ENCODE results near the gene CCDC71. TPM values are rescaled to one million over a fixed set of nuclear protein-coding genes. Genes with fewer than 3 reads are reported as not detected.

Gene CCDC71
- polyA plus RNA-seq, 1 donor: 16.0 TPM

DNA sequence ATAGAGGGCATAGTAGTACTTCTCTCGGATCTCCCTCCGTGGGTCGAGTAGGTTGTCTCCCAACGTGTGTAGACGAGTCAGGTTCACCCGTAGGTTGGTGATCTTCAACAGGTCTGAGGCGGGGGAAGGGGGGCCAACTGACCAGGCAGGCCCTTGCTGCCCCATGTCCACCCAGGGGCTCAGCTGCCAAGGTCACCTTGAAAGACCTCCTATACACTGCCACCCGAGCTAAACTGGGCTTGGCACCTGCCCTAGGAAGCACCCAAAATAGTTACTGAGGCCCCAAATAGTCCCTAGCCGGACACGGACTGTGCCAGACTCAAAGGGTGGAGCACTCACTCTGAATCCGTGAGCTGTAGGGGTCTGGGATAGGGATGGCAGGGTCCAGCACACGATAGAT lies 35.1 kb downstream of the CCDC71 start:
- DNase-seq: no peak

DNA sequence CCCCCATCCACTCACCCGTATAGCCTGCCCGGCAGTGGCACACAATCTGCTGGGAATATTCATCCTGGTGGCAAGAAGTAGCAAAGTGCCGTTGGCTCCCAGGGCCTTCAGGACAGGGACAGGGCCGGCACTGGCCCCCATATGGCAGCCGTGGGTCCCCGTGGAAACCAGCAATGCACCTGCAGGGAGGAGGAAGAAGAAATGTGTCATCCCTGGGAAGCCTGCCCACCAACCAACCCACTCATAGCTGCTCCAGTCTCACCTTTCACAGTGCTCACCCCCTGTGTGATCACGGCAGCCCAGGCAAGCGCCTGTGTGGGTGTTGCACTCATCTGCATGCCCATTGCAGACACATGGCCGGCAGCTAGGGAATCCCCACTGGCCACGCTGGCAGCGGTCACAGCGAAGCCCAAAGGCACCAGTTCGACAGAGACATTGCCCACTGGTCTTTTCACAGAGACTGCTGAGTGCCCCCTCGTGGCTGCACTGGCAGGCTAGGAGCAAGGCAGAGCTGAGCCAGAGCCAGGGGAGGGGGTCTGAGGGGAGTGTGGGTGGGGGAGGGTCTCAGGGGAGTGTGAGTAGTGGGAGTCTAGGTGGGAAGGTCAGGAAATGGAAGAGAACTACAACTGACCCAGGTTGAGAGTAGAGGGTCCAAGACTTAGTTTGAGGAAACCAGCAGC lies 41.0 kb downstream of the CCDC71 start:
- no peak for DNase-seq

- DNase-seq: no peak
Observed at GRCh38 chr3:49124203-49124602, 41.9 kb downstream of the CCDC71 start.

DNA sequence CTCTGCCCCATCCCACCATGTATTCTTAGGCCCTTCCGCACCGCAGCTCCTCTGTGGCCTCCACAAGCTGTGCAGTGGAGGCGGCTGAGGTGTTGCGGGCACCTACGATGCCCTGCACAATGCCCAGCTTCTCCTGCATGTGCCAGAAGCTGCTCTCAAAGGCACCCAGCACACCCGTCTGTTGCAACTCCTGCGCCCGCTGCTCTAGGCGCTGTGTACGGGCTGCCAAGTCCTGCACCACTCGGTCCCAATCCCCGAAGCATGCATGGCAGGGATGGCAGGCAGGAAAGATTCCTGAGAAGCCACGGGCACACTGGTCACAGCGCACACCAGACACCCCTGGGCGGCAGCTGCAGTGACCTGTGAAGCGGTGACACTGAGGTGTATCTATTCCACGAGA lies 42.4 kb downstream of the CCDC71 start:
- no peak for DNase-seq

GRCh38 chr3:49122886-49123545 lies 43.1 kb downstream of the CCDC71 start:
- no peak for DNase-seq

GRCh38 chr3:49122451-49122850 lies 43.7 kb downstream of the CCDC71 start:
- no peak for DNase-seq

DNA sequence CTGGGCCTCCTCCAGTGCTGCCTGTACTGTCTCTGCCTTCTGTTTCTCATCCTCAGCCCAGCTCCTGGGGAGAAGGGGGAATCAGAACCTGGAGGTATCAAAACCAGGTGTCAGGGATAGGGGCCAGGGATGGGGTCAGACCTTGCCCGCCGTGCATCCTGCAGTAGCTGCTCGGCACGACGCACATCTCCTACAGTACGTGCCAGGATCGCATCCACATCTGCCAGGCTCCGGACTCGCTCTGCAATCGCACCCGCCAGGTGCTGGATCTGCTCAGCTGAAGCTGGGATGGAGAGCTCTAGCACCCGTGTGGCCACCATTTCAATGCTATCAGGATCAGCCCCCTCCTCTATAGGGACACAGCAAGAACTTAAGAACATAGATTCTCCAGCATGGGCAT lies 44.1 kb downstream of the CCDC71 start:
- DNase-seq: no peak

DNA sequence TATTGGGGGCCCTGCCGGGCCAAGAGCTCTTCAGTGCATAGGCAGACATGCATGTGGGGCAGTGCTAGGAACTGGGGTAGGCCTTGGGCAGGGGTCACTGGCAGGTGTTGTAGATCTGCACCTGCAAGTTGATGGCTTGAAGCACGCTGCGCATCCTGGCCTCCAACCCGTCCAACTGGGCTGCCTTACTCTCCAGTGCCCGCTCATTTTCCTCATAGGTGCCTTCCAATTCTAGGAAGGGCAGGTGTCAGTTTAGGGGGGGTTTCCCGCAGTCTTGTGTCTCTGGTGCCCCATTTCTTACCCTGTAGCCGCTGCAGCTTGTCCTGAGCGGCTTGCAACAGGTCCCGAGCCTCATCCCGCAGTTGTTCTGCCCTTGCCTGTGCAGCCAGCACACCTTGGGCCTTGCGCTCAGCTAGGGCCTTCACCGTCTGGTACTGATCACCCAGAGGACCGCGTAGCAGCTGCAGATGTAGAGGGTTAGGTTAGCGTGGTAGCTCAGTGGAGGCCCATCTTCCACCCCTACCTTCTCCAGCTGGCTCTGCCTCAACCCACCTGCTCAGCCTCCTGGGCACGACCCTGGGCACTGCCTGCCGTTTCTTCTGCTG lies 44.9 kb downstream of the CCDC71 start:
- no peak for DNase-seq

DNA sequence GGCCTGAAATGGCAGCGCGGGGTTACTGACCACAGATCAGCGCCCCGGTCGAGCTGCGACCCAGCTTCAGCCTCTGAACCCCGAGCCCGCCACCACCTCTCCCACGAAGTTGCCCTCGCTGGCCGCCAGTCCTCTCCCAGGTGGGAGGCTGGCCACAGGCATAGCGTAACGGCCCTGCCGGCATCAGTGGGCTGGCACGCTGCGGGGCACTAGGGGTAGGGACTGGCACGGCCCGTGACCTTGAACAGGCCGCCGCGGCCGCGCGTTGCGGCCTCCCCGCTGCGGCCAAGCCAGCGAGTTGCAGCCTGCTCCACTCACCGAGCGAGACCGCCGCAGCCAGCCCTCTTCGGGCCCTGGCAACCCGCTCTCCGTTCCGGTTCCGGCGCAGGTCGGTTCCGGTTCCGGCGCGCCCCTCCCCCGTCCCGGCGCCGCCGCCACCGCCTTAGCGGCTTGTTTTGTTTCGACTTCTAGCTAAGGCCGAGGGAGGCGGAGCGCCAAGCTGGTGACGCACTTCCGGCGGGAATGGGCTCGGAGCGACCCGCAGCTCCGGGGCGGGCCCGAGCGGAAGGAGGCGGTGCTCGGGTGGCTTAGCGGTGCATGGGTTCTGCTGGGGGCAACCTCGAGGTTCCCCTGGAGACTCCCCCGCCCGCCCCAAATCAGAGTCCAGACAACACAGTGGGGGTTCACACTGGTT lies 45.5 kb downstream of the CCDC71 start, which contains the start of gene USP19:
USP19 (minus strand) TSS at position 386 of the 694 bp plus-strand sequence. CDS start 1,678 bp downstream, outside the sequence.
- DNase-seq: peak; percentile 97

DNA sequence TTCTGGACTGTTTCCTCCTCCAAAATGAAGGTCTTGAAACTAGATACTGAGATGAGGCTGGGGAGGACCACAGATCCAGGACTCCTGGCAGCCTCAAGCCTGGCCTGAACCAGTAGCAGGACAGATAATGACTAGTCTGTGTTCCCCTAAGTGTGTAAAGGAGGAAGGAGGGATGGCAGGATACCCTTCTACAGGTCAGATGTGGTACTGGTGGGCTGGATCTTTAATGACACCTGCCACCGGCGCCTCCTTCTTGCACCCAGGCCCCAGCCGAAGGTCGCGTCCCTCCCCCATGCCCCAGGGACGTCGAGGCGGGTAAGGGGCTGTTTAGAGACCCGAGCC lies 46.1 kb downstream of the CCDC71 start:
- no peak for DNase-seq

GRCh38 chr3:49119439-49119838 lies 46.7 kb downstream of the CCDC71 start:
- no peak for DNase-seq

- no peak for DNase-seq
Observed at GRCh38 chr3:49119036-49119435, 47.1 kb downstream of the CCDC71 start.

Other genes with a start within 250 kb of the CCDC71 start
- 62.1 TPM for gene ARIH2, start 247.5 kb downstream of the CCDC71 start, polyA plus RNA-seq (ENCODE audit: insufficient read length)
- 15.6 TPM for gene P4HTM, start 176.1 kb downstream of the CCDC71 start, polyA plus RNA-seq (ENCODE audit: insufficient read length)
- 121 TPM for gene WDR6, start 158.9 kb downstream of the CCDC71 start, polyA plus RNA-seq (ENCODE audit: insufficient read length)
- 32.8 TPM for gene DALRD3, start 147.8 kb downstream of the CCDC71 start, polyA plus RNA-seq (ENCODE audit: insufficient read length)
- 55.2 TPM for gene NDUFAF3, start 144.2 kb downstream of the CCDC71 start, polyA plus RNA-seq (ENCODE audit: insufficient read length)
- 230 TPM for gene IMPDH2, start 136.9 kb downstream of the CCDC71 start, polyA plus RNA-seq (ENCODE audit: insufficient read length)
- gene QRICH1, start 72.3 kb downstream of the CCDC71 start, polyA plus RNA-seq (ENCODE audit: insufficient read length): 60.1 TPM
- 272 TPM for gene QARS1, start 61.6 kb downstream of the CCDC71 start, polyA plus RNA-seq (ENCODE audit: insufficient read length)
- 38.5 TPM for gene USP19, start 45.5 kb downstream of the CCDC71 start, polyA plus RNA-seq (ENCODE audit: insufficient read length)
- gene LAMB2, start 33.3 kb downstream of the CCDC71 start, polyA plus RNA-seq (ENCODE audit: insufficient read length): 325 TPM
- 84.0 TPM for gene KLHDC8B, start 5.3 kb upstream of the CCDC71 start, polyA plus RNA-seq (ENCODE audit: insufficient read length)
- 10.3 TPM for gene C3orf62, start 110.9 kb upstream of the CCDC71 start, polyA plus RNA-seq (ENCODE audit: insufficient read length)
- gene USP4, start 173.7 kb upstream of the CCDC71 start, polyA plus RNA-seq (ENCODE audit: insufficient read length): 56.1 TPM
- gene GPX1, start 192.0 kb upstream of the CCDC71 start, polyA plus RNA-seq (ENCODE audit: insufficient read length): 146 TPM
- gene RHOA, start 245.6 kb upstream of the CCDC71 start, polyA plus RNA-seq (ENCODE audit: insufficient read length): 443 TPM
- 21.3 TPM for gene TCTA, start 246.1 kb upstream of the CCDC71 start, polyA plus RNA-seq (ENCODE audit: insufficient read length)

Data from hindlimb muscle (tissue), 1 donor.